GM18499 (cell line): ENCODE measurements around the gene DNAAF1.
"Not testable (repeated sequence)": the region's sequence is repeated elsewhere in the genome, so short reads cannot be mapped to it uniquely, and the experiment has no call there.

Source experiments
- ATAC-seq: cut with Tn5 transposase; IDR thresholded peaks from one replicate; pipeline ENCODE4 v1.9.1; 2021; ENCODE audit warnings: moderate number of reproducible peaks; ENCODE audit not compliant: insufficient read depth, unreplicated experiment

The DNAAF1 gene

GRCh38 chr16:84205123-84205522 is 60.0 kb downstream of the DNAAF1 start:
- not testable (repeated sequence) for ATAC-seq

- ATAC-seq, result no peak
Measured at GRCh38 chr16:84205976-84206691, 61.0 kb downstream of the DNAAF1 start.

DNA sequence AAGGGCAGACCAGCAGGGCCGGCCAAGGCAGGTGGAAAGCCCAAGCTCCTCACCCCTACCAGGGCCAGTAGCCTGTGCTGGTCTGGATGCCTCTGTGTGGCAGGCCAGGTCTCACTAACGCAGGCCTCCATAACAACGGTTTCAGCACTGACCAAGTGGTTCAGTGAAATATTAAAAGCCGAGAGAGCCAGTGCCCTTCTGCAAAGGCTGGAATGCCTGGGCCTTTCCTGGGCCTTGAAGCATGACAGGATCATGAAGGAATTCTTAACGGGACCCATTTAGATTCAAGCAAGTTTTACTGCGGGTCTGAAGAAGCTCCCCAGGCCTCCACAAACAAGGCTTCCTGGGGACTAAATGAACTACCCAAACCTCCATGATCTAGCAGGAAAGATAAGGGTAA is 62.1 kb downstream of the DNAAF1 start:
- ATAC-seq, result no peak

DNA sequence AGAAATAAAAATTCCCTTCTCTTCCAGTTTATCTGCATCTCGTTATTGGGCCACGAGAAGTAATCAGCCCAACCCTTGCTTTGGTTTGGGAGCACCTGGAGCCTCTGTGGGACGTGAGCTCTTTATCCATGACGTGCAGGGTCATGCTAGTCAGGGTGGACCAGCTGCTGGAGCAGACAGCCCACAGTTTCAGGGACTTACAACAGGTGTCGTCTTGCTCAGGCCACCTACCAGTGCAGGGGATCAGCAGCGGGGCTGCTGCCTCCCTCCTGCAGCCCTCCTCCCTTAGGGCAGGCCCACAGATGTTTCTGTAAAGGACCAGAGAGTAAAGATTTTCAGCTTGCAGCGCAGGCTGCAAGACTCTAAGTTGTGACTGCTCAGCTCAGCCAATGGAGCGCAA is 62.8 kb downstream of the DNAAF1 start:
- ATAC-seq, result no peak

DNA sequence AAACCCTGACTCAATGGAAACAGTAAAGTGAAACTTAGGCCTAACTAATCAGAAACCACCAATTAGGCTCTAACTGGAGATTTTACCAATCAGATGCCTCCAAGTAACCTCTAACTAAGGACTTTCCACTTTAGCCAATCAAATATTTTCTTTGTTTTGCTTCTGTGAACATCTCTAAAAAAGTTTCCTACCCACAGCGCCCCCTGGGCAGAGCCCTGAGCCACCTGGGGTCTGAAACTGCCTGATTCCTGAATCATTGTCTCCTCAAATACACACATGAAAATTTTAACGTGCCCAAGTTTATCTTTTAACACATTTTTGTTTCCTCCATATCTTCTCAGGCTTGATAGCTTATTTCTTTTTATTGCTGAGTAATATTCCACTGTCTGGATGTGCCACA is 64.9 kb downstream of the DNAAF1 start:
- no peak for ATAC-seq

DNA sequence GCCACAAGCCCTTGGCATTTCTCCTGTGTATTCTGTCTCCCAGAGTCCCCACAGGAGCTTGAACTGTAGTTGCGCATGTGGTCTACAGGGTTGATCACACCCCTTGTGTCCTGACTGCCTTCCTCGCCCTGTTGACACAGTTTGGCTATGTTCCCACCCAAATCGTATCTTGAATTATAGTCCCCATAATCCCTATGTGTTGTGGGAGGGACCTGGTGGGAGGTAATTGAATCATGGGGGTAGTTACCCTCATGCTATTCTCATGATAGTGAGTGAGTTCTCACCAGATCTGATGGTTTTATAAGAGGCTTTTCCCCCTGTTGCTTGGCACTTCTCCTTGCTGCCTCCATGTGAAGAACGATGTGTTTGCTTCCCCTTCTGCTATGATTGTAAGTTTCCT is 67.0 kb downstream of the DNAAF1 start:
- no peak for ATAC-seq

DNA sequence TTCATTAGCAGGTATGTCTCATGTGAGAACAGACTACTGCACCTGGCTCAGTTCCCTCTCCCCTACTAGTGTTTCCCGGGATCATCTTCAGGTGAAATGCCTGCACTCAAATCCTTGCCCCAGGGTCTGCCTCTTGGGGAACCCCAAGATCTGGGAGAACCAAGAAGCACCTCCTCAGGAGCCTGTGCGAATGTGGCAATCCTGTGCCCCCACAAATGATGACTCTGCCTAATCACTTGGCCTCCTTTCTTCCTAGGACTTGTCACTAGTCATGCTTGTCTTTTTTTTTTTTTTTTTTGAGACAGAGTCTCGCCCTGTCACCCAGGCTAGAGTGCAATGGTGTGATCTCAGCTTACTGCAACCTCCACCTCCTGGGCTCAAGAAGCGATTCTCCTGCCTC is 67.5 kb downstream of the DNAAF1 start:
- no peak for ATAC-seq

DNA sequence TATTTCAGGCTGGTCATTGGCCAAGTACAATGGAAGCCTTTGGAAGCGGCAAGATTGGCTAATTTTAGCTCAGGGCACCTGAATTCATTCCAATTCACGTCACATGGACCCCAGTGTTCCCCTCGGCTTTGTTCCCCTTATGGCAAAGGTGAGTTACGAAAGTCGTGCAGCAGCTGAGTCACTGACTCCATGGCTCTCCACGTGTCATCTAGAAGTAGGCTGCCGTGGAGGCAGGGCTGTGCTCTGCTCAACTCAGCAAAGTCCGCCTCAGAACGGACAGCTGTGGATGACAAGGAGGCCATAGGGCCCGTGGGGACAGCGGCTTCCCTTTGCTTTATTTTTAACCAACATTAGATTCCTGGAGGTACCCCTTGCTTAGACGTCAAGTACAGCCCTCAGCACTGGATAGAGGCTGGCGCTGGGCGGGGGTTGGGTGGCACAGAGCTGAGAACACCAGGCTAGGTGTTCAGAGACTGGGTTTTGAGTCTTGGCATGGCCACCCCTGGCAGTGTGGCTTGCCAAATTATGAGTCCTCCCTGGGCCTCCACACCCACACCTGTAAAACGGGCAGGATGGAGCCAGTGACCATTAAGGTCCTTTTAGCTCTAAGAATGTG is 69.5 kb downstream of the DNAAF1 start:
- no peak for ATAC-seq

DNA sequence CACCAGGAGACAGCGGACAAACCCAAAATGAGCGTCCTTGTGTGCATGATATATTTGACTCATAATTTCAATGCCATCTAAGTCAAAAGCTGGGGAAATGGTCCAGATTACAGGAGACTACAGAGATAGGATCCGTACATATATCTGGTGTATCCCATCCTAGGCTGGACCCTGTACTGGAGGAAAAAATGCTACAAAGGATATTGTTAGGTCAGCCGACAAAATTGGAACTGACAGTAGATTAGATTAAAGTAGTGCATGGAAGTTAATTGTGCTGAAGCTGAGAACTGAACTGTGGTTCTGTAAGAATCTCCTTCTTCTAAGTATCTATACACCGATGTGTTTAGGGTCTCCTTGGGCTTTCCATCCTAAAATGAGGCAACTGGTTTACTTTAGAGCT is 70.4 kb downstream of the DNAAF1 start:
- no peak for ATAC-seq

DNA sequence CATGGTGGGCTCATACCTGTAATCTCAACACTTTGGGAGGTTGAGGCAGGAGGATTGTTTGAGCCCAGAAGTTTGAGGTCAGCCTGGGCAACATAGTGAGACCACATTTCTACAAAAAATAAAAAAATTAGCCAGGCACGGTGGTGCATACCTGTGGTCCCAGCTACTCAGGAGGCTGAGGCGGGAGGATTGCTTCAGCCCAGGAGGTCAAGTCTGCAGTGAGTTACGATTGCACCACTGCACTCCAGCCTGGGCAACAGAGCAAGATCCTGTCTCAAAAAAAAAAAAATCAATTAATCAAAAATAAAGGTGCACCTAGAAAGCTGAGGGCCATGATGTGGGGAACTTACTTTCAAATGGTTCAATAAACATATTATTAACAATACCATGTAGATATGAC is 71.0 kb downstream of the DNAAF1 start:
- not testable (repeated sequence) for ATAC-seq

- ATAC-seq, result no peak
Measured at GRCh38 chr16:84218176-84218823, 73.2 kb downstream of the DNAAF1 start.

DNA sequence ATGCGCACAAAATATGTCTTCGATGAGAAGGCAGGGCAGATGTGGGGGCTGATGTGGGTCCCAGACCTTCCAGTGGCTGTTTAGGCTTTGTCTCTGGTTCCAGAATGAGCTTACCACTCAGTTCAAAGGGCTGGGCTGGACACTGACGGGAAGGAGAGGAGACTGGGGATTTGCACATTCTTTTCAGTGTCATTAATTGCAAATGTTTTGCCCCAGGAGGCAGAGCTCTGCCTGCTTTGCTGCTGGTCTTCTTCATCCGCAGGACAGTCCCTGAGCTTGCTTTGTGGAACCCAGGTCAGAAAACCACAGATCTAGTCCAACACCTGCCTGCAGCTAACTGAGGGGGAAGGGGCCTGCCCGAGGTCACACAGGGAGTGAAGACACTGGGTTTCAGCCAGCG is 73.8 kb downstream of the DNAAF1 start:
- no peak for ATAC-seq

- no peak for ATAC-seq
Measured at GRCh38 chr16:84220851-84221250, 75.7 kb downstream of the DNAAF1 start.

GRCh38 chr16:84223456-84223855 is 78.3 kb downstream of the DNAAF1 start:
- no peak for ATAC-seq

DNA sequence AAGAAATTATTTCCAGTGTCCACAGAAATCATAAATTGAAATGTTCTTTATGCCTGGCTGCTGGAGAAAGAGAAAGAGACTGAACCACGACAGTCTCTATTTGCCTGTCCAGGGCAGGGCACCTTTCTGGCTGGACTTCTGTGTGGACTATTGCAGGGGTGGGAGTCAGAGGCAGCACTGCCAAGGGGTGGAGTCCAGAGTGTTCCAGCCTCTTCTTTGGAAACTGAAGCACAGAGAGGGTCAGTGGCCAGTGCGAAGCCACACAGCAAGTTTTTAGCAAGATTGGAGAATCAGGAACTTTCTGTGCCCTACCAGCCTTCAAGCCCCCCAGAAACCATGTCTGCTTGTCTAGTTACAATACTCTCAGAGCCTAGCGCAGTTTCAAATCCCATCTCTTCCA is 79.4 kb downstream of the DNAAF1 start:
- ATAC-seq, result no peak

- no peak for ATAC-seq
Measured at GRCh38 chr16:84225126-84225525, 80.0 kb downstream of the DNAAF1 start.

GRCh38 chr16:84225571-84225970 is 80.5 kb downstream of the DNAAF1 start:
- no peak for ATAC-seq

DNA sequence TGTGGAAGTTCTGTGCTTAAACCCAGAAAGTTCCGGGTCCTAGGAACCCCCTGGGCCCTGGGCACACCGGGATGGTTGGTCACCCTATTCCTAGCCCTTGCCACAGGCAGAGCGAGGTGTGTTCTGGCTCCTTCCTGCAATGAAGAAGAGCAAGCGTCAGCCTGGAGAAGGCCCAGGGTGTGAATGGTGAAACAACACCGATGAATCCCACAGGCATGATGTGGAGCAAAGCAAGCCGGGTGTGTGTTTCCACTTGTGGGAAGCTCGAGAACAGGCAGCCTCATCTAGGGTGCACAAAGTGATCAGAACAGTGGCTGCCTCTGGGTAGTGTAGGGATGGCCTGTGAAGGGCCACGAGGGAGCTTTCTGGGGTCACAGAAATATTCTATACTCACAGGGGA is 80.9 kb downstream of the DNAAF1 start:
- ATAC-seq, result no peak
